ENCODE data around the gene DENND1C. TPM values are rescaled to one million over a fixed set of nuclear protein-coding genes. Genes with fewer than 3 reads are reported as not detected.

DENND1C gene
- total and polyA plus RNA-seq, 9 of the 15 experiments (the other 6 are each of a cell fraction or from before 2014, with no cell fraction given) = 0.03 to 1.2 (median 0.32) TPM; not detected in 1

GRCh38 chr19:6481541-6482342, at the start of gene DENND1C (continued):
- TF ChIP-seq E4F1 (CRISPR knock-in tag; IDR thresholded peaks at IDR 0.05; ENCODE audit: borderline replicate concordance) (no peak), ZNF146 (CRISPR knock-in tag; IDR thresholded peaks at IDR 0.05; ENCODE audit: unreplicated experiment) (no peak), ESRRA (IDR thresholded peaks at IDR 0.05; ENCODE audit: borderline replicate concordance, low read depth) (no peak), ADNP (tag; IDR thresholded peaks at IDR 0.05) (no peak), SMARCC2 (IDR thresholded peaks at IDR 0.05; ENCODE audit: low read depth) (no peak), GTF2A2 (tag; IDR thresholded peaks at IDR 0.05) (no peak)

Measured in K562 (cell line).